ENCODE data around the gene FGD3. TPM values are rescaled to one million over a fixed set of nuclear protein-coding genes. Genes with fewer than 3 reads are reported as not detected.
A peak's percentile ranks its signal among the peaks of the same experiment; 100 is the strongest.

FGD3 gene
- total RNA-seq, 1 donor from 2014 or later: 0.58 TPM

GRCh38 chr9:93061791-93062763, 114.8 kb downstream of the FGD3 start:
- peak; percentile 50 for DNase-seq (ENCODE audit: low read depth)
- no peak overlapping the region for H3K4me3 ChIP-seq (ENCODE audit: low read depth, low read length)
- TF ChIP-seq CTCF (conservative IDR thresholded peaks at IDR 0.05; ENCODE audit: low read depth, low read length): peak; percentile 15

- no peak overlapping the region for H3K4me3 ChIP-seq (ENCODE audit: low read depth, low read length)
- DNase-seq (ENCODE audit: low read depth): no peak
- no peak for TF ChIP-seq CTCF (conservative IDR thresholded peaks at IDR 0.05; ENCODE audit: low read depth, low read length)
These were observed 117.2 kb downstream of the FGD3 start for GRCh38 chr9:93064392-93065134.

DNA sequence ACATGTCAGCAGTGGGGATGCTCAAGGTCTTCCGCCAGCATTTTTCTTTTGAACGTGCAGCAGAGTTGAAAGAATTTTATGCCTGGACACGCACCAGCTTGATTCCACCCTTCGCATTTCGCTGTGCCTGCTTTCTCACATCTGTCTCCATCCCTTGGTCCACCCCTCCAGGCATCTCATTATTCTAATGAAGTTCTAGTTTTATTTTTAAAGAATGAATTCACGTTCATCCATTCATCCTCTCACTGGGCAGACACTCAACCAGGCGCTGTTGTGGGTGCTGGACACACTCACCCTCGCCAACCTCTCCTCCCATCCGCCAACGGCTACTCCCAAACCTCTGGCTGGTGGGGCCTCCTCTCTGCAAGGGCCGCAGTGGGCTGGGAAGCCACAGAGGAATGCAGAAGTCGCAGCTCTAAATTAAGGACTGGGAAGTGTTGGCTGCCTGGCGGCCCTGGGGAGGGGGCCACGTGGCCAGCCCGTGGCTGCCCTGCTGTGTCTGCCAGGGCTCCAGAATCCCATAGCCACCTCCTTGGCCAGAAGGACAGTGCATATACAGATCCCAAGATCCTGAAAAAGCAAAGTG, 117.9 kb downstream of the FGD3 start:
- TF ChIP-seq CTCF (conservative IDR thresholded peaks at IDR 0.05; ENCODE audit: low read depth, low read length): no peak
- no peak for DNase-seq (ENCODE audit: low read depth)
- H3K4me3 ChIP-seq (ENCODE audit: low read depth, low read length): no peak overlapping the region

DNA sequence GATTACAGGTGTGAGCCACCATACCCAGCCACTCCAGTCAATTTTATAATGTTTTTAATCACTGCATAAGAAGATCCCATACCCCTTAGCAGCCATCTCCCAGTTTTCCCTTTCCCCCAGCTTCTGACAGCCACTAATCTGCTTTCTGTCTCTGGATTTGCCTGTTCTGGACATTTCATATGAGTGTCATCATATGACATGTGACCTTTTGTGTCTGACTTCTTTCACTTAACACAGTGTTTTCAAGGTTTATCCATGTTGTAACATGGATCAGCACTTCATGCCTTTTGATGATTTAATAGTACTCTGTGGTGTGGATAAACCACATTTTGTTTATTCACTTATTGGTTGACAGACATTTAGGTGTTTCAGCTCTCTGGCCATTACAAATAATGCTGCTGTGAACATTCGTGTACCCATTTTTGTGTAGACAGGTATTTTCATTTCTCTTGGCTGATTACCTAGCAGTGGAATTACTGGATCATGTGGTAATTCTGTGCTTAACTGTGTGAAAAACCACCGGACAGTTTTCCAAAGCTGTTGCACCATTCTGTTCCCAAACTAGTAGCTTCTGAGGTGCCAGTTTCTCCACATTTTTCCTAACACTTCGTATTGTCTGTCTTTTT, 119.8 kb downstream of the FGD3 start:
- no peak for TF ChIP-seq CTCF (conservative IDR thresholded peaks at IDR 0.05; ENCODE audit: low read depth, low read length)
- no peak overlapping the region for H3K4me3 ChIP-seq (ENCODE audit: low read depth, low read length)
- no peak for DNase-seq (ENCODE audit: low read depth)

- no peak overlapping the region for H3K4me3 ChIP-seq (ENCODE audit: low read depth, low read length)
- DNase-seq (ENCODE audit: low read depth): no peak
- TF ChIP-seq CTCF (conservative IDR thresholded peaks at IDR 0.05; ENCODE audit: low read depth, low read length): no peak
These were observed 121.6 kb downstream of the FGD3 start for GRCh38 chr9:93068956-93069355.

GRCh38 chr9:93071464-93071863, 124.1 kb downstream of the FGD3 start:
- no peak overlapping the region for H3K4me3 ChIP-seq (ENCODE audit: low read depth, low read length)
- DNase-seq (ENCODE audit: low read depth): no peak
- TF ChIP-seq CTCF (conservative IDR thresholded peaks at IDR 0.05; ENCODE audit: low read depth, low read length): no peak

All from epithelial cell of proximal tubule (primary cell).